ENCODE measurements around the gene PRDM10. TPM values are rescaled to one million over a fixed set of nuclear protein-coding genes. Genes with fewer than 3 reads are reported as not detected.

The PRDM10 gene
- total RNA-seq, 1 donor from 2014 or later, result 15.8 TPM

GRCh38 chr11:129998905-129999304 lies 3.7 kb downstream of the PRDM10 start:
- no peaks in the 10 kb centered on the region for H3K9me3 Mint-ChIP-seq (ENCODE audit: unreplicated experiment)
- H3K27ac Mint-ChIP-seq (ENCODE audit: unreplicated experiment), result no peak overlapping the region
- peaks cover 11% of the 10 kb centered on the region for H3K27me3 Mint-ChIP-seq (ENCODE audit: unreplicated experiment)
- H3K36me3 Mint-ChIP-seq (ENCODE audit: low read depth, unreplicated experiment), result peaks cover 15% of the 10 kb centered on the region
- H3K4me3 Mint-ChIP-seq (ENCODE audit: unreplicated experiment), result no peak overlapping the region
- TF ChIP-seq CTCF (IDR thresholded peaks at IDR 0.05; ENCODE audit: unreplicated experiment), result no peak
- no peak for DNase-seq (ENCODE audit: low spot score)
- peaks cover 18% of the 10 kb centered on the region for H3K4me1 Mint-ChIP-seq (ENCODE audit: unreplicated experiment)

GRCh38 chr11:129998107-129998506 lies 4.5 kb downstream of the PRDM10 start:
- Mint-ChIP-seq H3K27ac (ENCODE audit: unreplicated experiment) (no peak overlapping the region), H3K27me3 (ENCODE audit: unreplicated experiment) (peaks cover 9% of the 10 kb centered on the region), H3K9me3 (ENCODE audit: unreplicated experiment) (no peaks in the 10 kb centered on the region), H3K4me3 (ENCODE audit: unreplicated experiment) (no peak overlapping the region), H3K36me3 (ENCODE audit: low read depth, unreplicated experiment) (peaks cover 15% of the 10 kb centered on the region), H3K4me1 (ENCODE audit: unreplicated experiment) (peaks cover 12% of the 10 kb centered on the region)
- no peak for DNase-seq (ENCODE audit: low spot score)
- no peak for TF ChIP-seq CTCF (IDR thresholded peaks at IDR 0.05; ENCODE audit: unreplicated experiment)

GRCh38 chr11:129997513-129997912 lies 5.1 kb downstream of the PRDM10 start:
- TF ChIP-seq CTCF (IDR thresholded peaks at IDR 0.05; ENCODE audit: unreplicated experiment), result no peak
- H3K27me3 Mint-ChIP-seq (ENCODE audit: unreplicated experiment), result peaks cover 4% of the 10 kb centered on the region
- H3K4me1 Mint-ChIP-seq (ENCODE audit: unreplicated experiment), result peaks cover 12% of the 10 kb centered on the region
- no peak overlapping the region for H3K4me3 Mint-ChIP-seq (ENCODE audit: unreplicated experiment)
- no peak for DNase-seq (ENCODE audit: low spot score)
- no peaks in the 10 kb centered on the region for H3K9me3 Mint-ChIP-seq (ENCODE audit: unreplicated experiment)
- H3K27ac Mint-ChIP-seq (ENCODE audit: unreplicated experiment), result no peak overlapping the region
- peaks cover 12% of the 10 kb centered on the region for H3K36me3 Mint-ChIP-seq (ENCODE audit: low read depth, unreplicated experiment)

- Mint-ChIP-seq H3K36me3 (ENCODE audit: low read depth, unreplicated experiment) (peaks cover 10% of the 10 kb centered on the region), H3K4me3 (ENCODE audit: unreplicated experiment) (peak overlapping the region; percentile 38), H3K27me3 (ENCODE audit: unreplicated experiment) (peaks cover 2% of the 10 kb centered on the region), H3K9me3 (ENCODE audit: unreplicated experiment) (no peaks in the 10 kb centered on the region), H3K27ac (ENCODE audit: unreplicated experiment) (no peak overlapping the region), H3K4me1 (ENCODE audit: unreplicated experiment) (peaks cover 11% of the 10 kb centered on the region)
- no peak for TF ChIP-seq CTCF (IDR thresholded peaks at IDR 0.05; ENCODE audit: unreplicated experiment)
- DNase-seq (ENCODE audit: low spot score), result no peak
These were observed 6.3 kb downstream of the PRDM10 start for GRCh38 chr11:129996113-129996870.

- no peaks in the 10 kb centered on the region for H3K9me3 Mint-ChIP-seq (ENCODE audit: unreplicated experiment)
- H3K36me3 Mint-ChIP-seq (ENCODE audit: low read depth, unreplicated experiment), result peaks cover 7% of the 10 kb centered on the region
- DNase-seq (ENCODE audit: low spot score), result no peak
- no peak overlapping the region for H3K4me3 Mint-ChIP-seq (ENCODE audit: unreplicated experiment)
- no peak overlapping the region for H3K27ac Mint-ChIP-seq (ENCODE audit: unreplicated experiment)
- H3K27me3 Mint-ChIP-seq (ENCODE audit: unreplicated experiment), result no peaks in the 10 kb centered on the region
- peaks cover 2% of the 10 kb centered on the region for H3K4me1 Mint-ChIP-seq (ENCODE audit: unreplicated experiment)
- no peak for TF ChIP-seq CTCF (IDR thresholded peaks at IDR 0.05; ENCODE audit: unreplicated experiment)
These were observed 7.5 kb downstream of the PRDM10 start for GRCh38 chr11:129995163-129995562.

Data from endothelial cell (in vitro differentiated cells).